ENCODE measurements around the gene FMN1. TPM values are rescaled to one million over a fixed set of nuclear protein-coding genes. Genes with fewer than 3 reads are reported as not detected.

Gene FMN1
- polyA plus RNA-seq, 1 donor from 2014 or later, result 0.40 TPM

- TF ChIP-seq EP300 (conservative IDR thresholded peaks at IDR 0.05; ENCODE audit: poor library complexity, severe bottlenecking) (no peak), TAF1 (IDR thresholded peaks at IDR 0.05; ENCODE audit: low read depth) (no peak), MXI1 (conservative IDR thresholded peaks at IDR 0.05; ENCODE audit: poor library complexity, severe bottlenecking) (no peak), RAD21 (conservative IDR thresholded peaks at IDR 0.05) (no peak), REST (IDR thresholded peaks at IDR 0.05; ENCODE audit: borderline replicate concordance) (no peak), SMC3 (conservative IDR thresholded peaks at IDR 0.05; ENCODE audit: poor library complexity) (no peak), CTCF (IDR thresholded peaks at IDR 0.05; ENCODE audit: poor library complexity, severe bottlenecking) (no peak), EZH2 (IDR thresholded peaks at IDR 0.05; ENCODE audit: borderline replicate concordance, insufficient read depth, low read length, poor library complexity, severe bottlenecking) (no peak), POLR2AphosphoS5 (IDR thresholded peaks at IDR 0.05) (no peak)
- H3K4me2 ChIP-seq (ENCODE audit: low read length), result no peak overlapping the region
- no peaks in the 10 kb centered on the region for H4K20me1 ChIP-seq (ENCODE audit: insufficient read depth)
- no peaks in the 10 kb centered on the region for H3K79me2 ChIP-seq (replicated peaks; ENCODE audit: insufficient read depth, low read length)
- no peaks in the 10 kb centered on the region for H3K27me3 ChIP-seq (ENCODE audit: insufficient read depth, low read depth, low read length)
- no peaks in the 10 kb centered on the region for H3K36me3 ChIP-seq (ENCODE audit: insufficient read depth, low read length)
- H3K9ac ChIP-seq (ENCODE audit: low read length), result no peak overlapping the region
- no peak overlapping the region for H3K27ac ChIP-seq (ENCODE audit: low read length)
- no peaks in the 10 kb centered on the region for H3K9me3 ChIP-seq (ENCODE audit: low read length)
- no peak overlapping the region for H2AFZ ChIP-seq (ENCODE audit: low read depth, low read length)
- no peaks in the 10 kb centered on the region for H3F3A ChIP-seq (ENCODE audit: insufficient read depth, low read length, poor library complexity, severe bottlenecking)
- no peaks in the 10 kb centered on the region for H3K9me2 ChIP-seq (ENCODE audit: insufficient read depth, low read length)
- H3K4me3 ChIP-seq (ENCODE audit: low read length), result no peak overlapping the region
Observed at GRCh38 chr15:33055962-33056361, 138.6 kb downstream of the FMN1 start.

- no peak overlapping the region for H3K4me2 ChIP-seq (ENCODE audit: low read length)
- no peaks in the 10 kb centered on the region for H3K79me2 ChIP-seq (replicated peaks; ENCODE audit: insufficient read depth, low read length)
- H3K9me2 ChIP-seq (ENCODE audit: insufficient read depth, low read length), result no peaks in the 10 kb centered on the region
- TF ChIP-seq CTCF (IDR thresholded peaks at IDR 0.05; ENCODE audit: poor library complexity, severe bottlenecking) (no peak), TAF1 (IDR thresholded peaks at IDR 0.05; ENCODE audit: low read depth) (no peak), REST (IDR thresholded peaks at IDR 0.05; ENCODE audit: borderline replicate concordance) (no peak), EP300 (conservative IDR thresholded peaks at IDR 0.05; ENCODE audit: poor library complexity, severe bottlenecking) (no peak), EZH2 (IDR thresholded peaks at IDR 0.05; ENCODE audit: borderline replicate concordance, insufficient read depth, low read length, poor library complexity, severe bottlenecking) (no peak), MXI1 (conservative IDR thresholded peaks at IDR 0.05; ENCODE audit: poor library complexity, severe bottlenecking) (no peak), SMC3 (conservative IDR thresholded peaks at IDR 0.05; ENCODE audit: poor library complexity) (no peak), POLR2AphosphoS5 (IDR thresholded peaks at IDR 0.05) (no peak), RAD21 (conservative IDR thresholded peaks at IDR 0.05) (no peak)
- no peaks in the 10 kb centered on the region for H3K36me3 ChIP-seq (ENCODE audit: insufficient read depth, low read length)
- H3K27me3 ChIP-seq (ENCODE audit: insufficient read depth, low read depth, low read length), result no peaks in the 10 kb centered on the region
- no peak overlapping the region for H3K9ac ChIP-seq (ENCODE audit: low read length)
- H2AFZ ChIP-seq (ENCODE audit: low read depth, low read length), result no peak overlapping the region
- H4K20me1 ChIP-seq (ENCODE audit: insufficient read depth), result no peaks in the 10 kb centered on the region
- no peak overlapping the region for H3K4me3 ChIP-seq (ENCODE audit: low read length)
- no peak overlapping the region for H3K27ac ChIP-seq (ENCODE audit: low read length)
- H3K9me3 ChIP-seq (ENCODE audit: low read length), result no peaks in the 10 kb centered on the region
- H3F3A ChIP-seq (ENCODE audit: insufficient read depth, low read length, poor library complexity, severe bottlenecking), result no peaks in the 10 kb centered on the region
Observed at GRCh38 chr15:33051528-33051927, 143.0 kb downstream of the FMN1 start.
